Thyroid gland (tissue), 4 donors: ENCODE data around the gene ZNF189. TPM values are rescaled to one million over a fixed set of nuclear protein-coding genes. Genes with fewer than 3 reads are reported as not detected.

ENCODE experiments used
- DNase-seq, 2 donors: peaks; one replicate each; pipeline ENCODE4 v3.0.0-alpha.2; 2019
- H3K27ac ChIP-seq, 3 donors: fragments of 200-600 bp; sonication (generic); 1 replicate in 2 of 3; 2 replicates in 1 of 3; pipeline ENCODE4 v1.5.1; 2016 to 2019; ENCODE audit warnings: mild to moderate bottlenecking in 1 of 3, moderate library complexity in 1 of 3
- H3K27me3 ChIP-seq: fragments of 200-600 bp; sonication (generic); one replicate; pipeline ENCODE4 v1.5.1; 2019
- H3K36me3 ChIP-seq, 2 donors: fragments of 200-600 bp; sonication (generic); one replicate each; pipeline ENCODE4 v1.5.1; 2016 to 2019
- H3K4me1 ChIP-seq, 2 donors: fragments of 200-600 bp; sonication (generic); one replicate each; pipeline ENCODE4 v1.5.1; 2017 to 2019
- H3K4me3 ChIP-seq, 3 donors: fragments of 200-600 bp; sonication (generic); replicated peaks in 1 of 3; 1 replicate in 2 of 3; 2 replicates in 1 of 3; pipeline ENCODE4 v1.5.1; 2016; ENCODE audit warnings: mild to moderate bottlenecking in 1 of 3
- H3K9me3 ChIP-seq: fragments of 200-600 bp; sonication (generic); one replicate; pipeline ENCODE4 v1.5.1; 2017
- CTCF ChIP-seq, 6 experiments: fragments of 200-600 bp in 3 of 6; fragments of 450-650 bp in 3 of 6; sonication (generic) in 3 of 6; IDR thresholded peaks; one replicate each; pipeline ENCODE4 v1.5.1; 2016 to 2019; ENCODE audit warnings: antibody characterized with exemption in 6 of 6, mild to moderate bottlenecking in 2 of 6, inconsistent platforms in 1 of 6, moderate library complexity in 1 of 6
- POLR2A ChIP-seq, 2 donors: fragments of 450-650 bp; IDR thresholded peaks; one replicate each; pipeline ENCODE4 v1.6.1; 2017; ENCODE audit warnings: antibody characterized with exemption in 2 of 2, mild to moderate bottlenecking in 2 of 2, moderate library complexity in 1 of 2
- WGBS, 2 donors: methylation state at CpG; one replicate each; pipeline ENCODE4 v1.1.5; 2017; 5-methylcytosine and 5-hydroxymethylcytosine counted together
- intact Hi-C: fragments of 100-400 bp; cut with DNase I; formaldehyde crosslinking; loops from one replicate; pipeline ENCODE4 v1.15.1; 2023
- total RNA-seq, 4 donors: library from RNA; depleted of rRNA; stranded (reverse); fragments of >200 nt; gene quantifications; one replicate each; pipeline ENCODE4 v1.2.3, GENCODE V29; 2016

ZNF189 gene
- 10 to 100 TPM; 21.6 to 34.1 (median 24.5) TPM for total RNA-seq

GRCh38 chr9:101398068-101398929, at the start of gene ZNF189, which contains the start of gene MRPL50:
ZNF189 (plus strand) TSS chr9:101398851; CDS start chr9:101399157, 306 bp downstream.
MRPL50 (minus strand) TSS chr9:101398618; CDS start chr9:101398592, 26 bp downstream.
- Histone ChIP-seq H3K4me1 (peaks cover 14 to 22% of the 10 kb centered on the region in 2 donors), H3K4me3 (peak within 1 kb of the TSS; percentile 59 to 77 (median 74)), H3K27me3 (no peaks in the 10 kb centered on the region), H3K36me3 (peaks cover 24 to 31% of the 10 kb centered on the region in 2 donors), H3K9me3 (no peaks in the 10 kb centered on the region), H3K27ac (peak within 1 kb of the TSS; percentile 72 to 86 (median 80))
- 0 to 1% methylated on average over 42 to 44 of the region's 44 CpGs for WGBS, 2 donors
- peak; percentile 99 for DNase-seq
- intact Hi-C loops: no loop called here
- TF ChIP-seq CTCF (IDR thresholded peaks at IDR 0.05): no peak
- TF ChIP-seq POLR2A (IDR thresholded peaks at IDR 0.05): peak in 1 of 2 donors; percentile 93

GRCh38 chr9:101350285-101350684, 48.4 kb upstream of the ZNF189 start:
- Histone ChIP-seq H3K36me3 (no peaks in the 10 kb centered on the region), H3K27me3 (no peaks in the 10 kb centered on the region), H3K4me1 (no peaks in the 10 kb centered on the region), H3K4me3 (no peak overlapping the region), H3K9me3 (no peaks in the 10 kb centered on the region), H3K27ac (no peak overlapping the region)
- DNase-seq: no peak
- TF ChIP-seq POLR2A (IDR thresholded peaks at IDR 0.05) (no peak), CTCF (IDR thresholded peaks at IDR 0.05) (no peak)
- 88 to 94% methylated on average over 1 of the region's 1 CpG for WGBS, 2 donors
- intact Hi-C loops: no loop called here

GRCh38 chr9:101352892-101353463, 45.7 kb upstream of the ZNF189 start:
- 66 to 71% methylated on average over 6 of the region's 6 CpGs for WGBS, 2 donors
- no peak overlapping the region for H3K4me3 ChIP-seq
- intact Hi-C loops: no loop called here
- H3K9me3 ChIP-seq: no peaks in the 10 kb centered on the region
- H3K27me3 ChIP-seq: no peaks in the 10 kb centered on the region
- no peaks in the 10 kb centered on the region for H3K36me3 ChIP-seq
- H3K27ac ChIP-seq: no peak overlapping the region
- DNase-seq: no peak
- H3K4me1 ChIP-seq: no peaks in the 10 kb centered on the region
- no peak for TF ChIP-seq POLR2A (IDR thresholded peaks at IDR 0.05)
- no peak for TF ChIP-seq CTCF (IDR thresholded peaks at IDR 0.05)

- Histone ChIP-seq H3K36me3 (no peaks in the 10 kb centered on the region), H3K4me3 (no peak overlapping the region), H3K27me3 (no peaks in the 10 kb centered on the region), H3K4me1 (no peaks in the 10 kb centered on the region), H3K9me3 (no peaks in the 10 kb centered on the region), H3K27ac (no peak overlapping the region)
- TF ChIP-seq CTCF (IDR thresholded peaks at IDR 0.05): no peak
- no peak for TF ChIP-seq POLR2A (IDR thresholded peaks at IDR 0.05)
- intact Hi-C loops: no loop called here
- WGBS, 2 donors: 79 to 87% methylated on average over 2 of the region's 2 CpGs
- DNase-seq: no peak
Observed at GRCh38 chr9:101353683-101354082, 45.0 kb upstream of the ZNF189 start.
